Measurements from ENCODE around the gene CLCN4.
A peak's percentile ranks its signal among the peaks of the same experiment; 100 is the strongest.

CLCN4 gene

GRCh38 chrX:10169175-10169574, 12.4 kb downstream of the CLCN4 start:
- DNase-seq, result no peak

- DNase-seq, result peak; percentile 37 to 55
These were observed 14.5 kb downstream of the CLCN4 start for GRCh38 chrX:10171249-10171648.

- DNase-seq, result no peak
These were observed 16.1 kb downstream of the CLCN4 start for GRCh38 chrX:10172877-10173276.

GRCh38 chrX:10173331-10173900, 16.6 kb downstream of the CLCN4 start:
- DNase-seq, result no peak

GRCh38 chrX:10174051-10174450, 17.3 kb downstream of the CLCN4 start:
- no peak for DNase-seq

- no peak for DNase-seq
These were observed 18.0 kb downstream of the CLCN4 start for GRCh38 chrX:10174810-10175209.

- DNase-seq, result no peak
These were observed 18.6 kb downstream of the CLCN4 start for GRCh38 chrX:10175319-10175871.

GRCh38 chrX:10176121-10177003, 19.6 kb downstream of the CLCN4 start:
- peak; percentile 9 to 51 for DNase-seq

GRCh38 chrX:10177004-10177396, 20.2 kb downstream of the CLCN4 start:
- no peak for DNase-seq

GRCh38 chrX:10177601-10178000, 20.8 kb downstream of the CLCN4 start:
- no peak for DNase-seq

GRCh38 chrX:10178866-10179463, 22.2 kb downstream of the CLCN4 start:
- DNase-seq, result no peak

GRCh38 chrX:10183760-10184159, 27.0 kb downstream of the CLCN4 start:
- no peak for DNase-seq

- DNase-seq, result no peak
These were observed 27.6 kb downstream of the CLCN4 start for GRCh38 chrX:10184411-10184810.

GRCh38 chrX:10186355-10186754, 29.6 kb downstream of the CLCN4 start:
- no peak for DNase-seq

GRCh38 chrX:10187421-10187820, 30.6 kb downstream of the CLCN4 start:
- no peak for DNase-seq

GRCh38 chrX:10189317-10190268, 32.8 kb downstream of the CLCN4 start:
- DNase-seq, result peak; percentile 28 to 82

- peak; percentile 47 to 56 for DNase-seq
These were observed 33.6 kb downstream of the CLCN4 start for GRCh38 chrX:10190367-10190766.

GRCh38 chrX:10193587-10193986, 36.8 kb downstream of the CLCN4 start:
- DNase-seq, result no peak

- no peak for DNase-seq
These were observed 38.6 kb downstream of the CLCN4 start for GRCh38 chrX:10195425-10195824.

- no peak for DNase-seq
These were observed 39.2 kb downstream of the CLCN4 start for GRCh38 chrX:10195947-10196346.

- no peak for DNase-seq
These were observed 40.8 kb downstream of the CLCN4 start for GRCh38 chrX:10197279-10198210.

Measured in inflammatory macrophage treated with lipopolysaccharide for 1 hour (primary cell).